8988T (cell line): ENCODE data around the gene LRRC75A.
"Not testable (repeated sequence)": the region's sequence is repeated elsewhere in the genome, so short reads cannot be mapped to it uniquely, and the experiment has no call there.

ENCODE experiments used
- DNase-seq: peaks from one replicate; pipeline ENCODE4 v3.0.0; 2011

The LRRC75A gene

DNA sequence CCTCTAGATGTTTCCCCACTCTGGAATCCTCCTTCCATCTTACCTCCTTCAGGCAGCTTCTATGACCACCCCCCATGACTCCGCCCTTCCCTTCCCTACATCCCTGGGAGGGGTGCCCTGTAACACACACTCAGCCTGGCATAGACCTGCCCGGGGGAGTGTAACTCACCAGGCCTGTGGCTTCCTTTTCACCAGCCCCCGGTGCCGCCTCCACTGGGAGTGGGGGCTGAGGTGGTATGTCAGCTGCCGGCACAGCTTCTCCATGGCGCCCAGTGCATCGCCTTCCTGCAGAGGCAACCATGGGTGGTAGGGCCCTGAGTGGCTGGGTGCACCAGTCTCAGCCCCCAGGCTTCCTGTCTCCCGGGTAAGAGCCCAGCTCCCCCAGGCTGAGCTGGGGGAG lies 44.3 kb downstream of the LRRC75A start:
- DNase-seq: no peak

- no peak for DNase-seq
Observed at GRCh38 chr17:16446338-16446983, 45.5 kb downstream of the LRRC75A start.

DNA sequence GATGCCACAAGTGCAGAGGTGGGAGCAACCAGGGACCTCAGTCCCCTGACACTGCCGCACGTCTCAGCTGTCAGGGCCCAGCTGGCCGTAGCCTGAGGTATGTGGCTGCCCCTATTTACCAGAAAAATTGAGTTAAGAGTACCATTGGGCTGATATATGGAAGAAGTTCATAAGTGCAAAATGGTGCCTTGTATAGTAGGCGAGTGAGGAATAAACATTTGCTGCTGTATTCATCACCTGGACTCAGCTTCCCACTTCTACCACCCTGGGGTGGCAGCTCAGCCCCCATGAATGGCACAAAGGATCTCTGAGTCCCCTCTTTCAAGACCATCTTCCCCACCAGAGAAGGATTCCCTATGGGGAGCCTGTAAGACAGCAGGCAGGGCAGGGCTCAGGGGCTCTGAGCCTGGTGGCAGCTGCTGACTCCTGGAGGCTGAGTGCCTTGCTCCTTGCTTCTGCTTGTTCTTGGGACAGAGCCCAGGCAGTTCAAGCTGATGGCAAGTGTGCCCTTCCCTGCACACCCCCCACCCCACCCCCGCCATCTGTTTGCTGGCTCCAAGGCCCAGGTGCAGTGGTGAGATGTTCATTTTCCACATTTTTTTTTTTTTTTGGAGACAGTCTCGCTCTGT lies 47.6 kb downstream of the LRRC75A start:
- DNase-seq: no peak

DNA sequence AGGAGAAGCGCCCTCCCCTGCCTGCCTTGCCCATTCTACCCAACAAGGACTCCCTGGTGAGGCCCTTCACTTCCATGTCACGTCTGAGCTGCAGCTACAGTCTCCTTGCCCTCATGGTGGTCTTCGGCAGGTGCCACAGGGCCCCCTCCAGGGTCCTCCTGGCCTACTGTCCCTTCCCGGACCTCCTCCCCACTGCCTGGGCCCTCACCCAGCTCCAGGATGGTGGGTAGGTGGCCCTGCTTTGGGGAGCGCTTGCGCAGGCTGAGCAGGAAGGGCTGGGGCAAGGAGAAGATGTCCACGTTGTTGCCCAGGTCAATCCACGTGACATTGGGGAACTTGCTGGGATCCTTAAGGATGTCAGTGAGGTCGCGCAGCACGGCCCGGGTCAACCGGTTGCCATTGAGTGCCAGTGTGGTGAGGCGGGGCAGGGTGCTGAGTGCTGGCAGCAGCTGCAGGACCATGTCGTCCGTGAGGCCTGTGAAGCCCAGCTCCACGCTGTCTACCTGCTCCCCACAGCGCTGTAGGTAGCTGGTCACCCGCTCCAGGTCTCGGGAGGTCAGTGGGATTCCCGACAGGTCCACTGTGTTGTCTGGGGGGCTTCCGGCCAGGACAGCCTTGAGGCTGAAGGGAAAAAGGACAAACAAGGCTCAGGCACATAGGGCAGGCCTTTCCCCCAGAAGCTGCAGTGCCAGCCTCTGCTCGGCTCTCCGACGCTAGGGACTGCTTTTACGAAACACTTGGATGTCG lies 48.3 kb downstream of the LRRC75A start:
- DNase-seq: no peak

GRCh38 chr17:16442594-16443510 lies 49.1 kb downstream of the LRRC75A start:
- no peak for DNase-seq

GRCh38 chr17:16442141-16442540 lies 49.9 kb downstream of the LRRC75A start:
- DNase-seq: no peak

DNA sequence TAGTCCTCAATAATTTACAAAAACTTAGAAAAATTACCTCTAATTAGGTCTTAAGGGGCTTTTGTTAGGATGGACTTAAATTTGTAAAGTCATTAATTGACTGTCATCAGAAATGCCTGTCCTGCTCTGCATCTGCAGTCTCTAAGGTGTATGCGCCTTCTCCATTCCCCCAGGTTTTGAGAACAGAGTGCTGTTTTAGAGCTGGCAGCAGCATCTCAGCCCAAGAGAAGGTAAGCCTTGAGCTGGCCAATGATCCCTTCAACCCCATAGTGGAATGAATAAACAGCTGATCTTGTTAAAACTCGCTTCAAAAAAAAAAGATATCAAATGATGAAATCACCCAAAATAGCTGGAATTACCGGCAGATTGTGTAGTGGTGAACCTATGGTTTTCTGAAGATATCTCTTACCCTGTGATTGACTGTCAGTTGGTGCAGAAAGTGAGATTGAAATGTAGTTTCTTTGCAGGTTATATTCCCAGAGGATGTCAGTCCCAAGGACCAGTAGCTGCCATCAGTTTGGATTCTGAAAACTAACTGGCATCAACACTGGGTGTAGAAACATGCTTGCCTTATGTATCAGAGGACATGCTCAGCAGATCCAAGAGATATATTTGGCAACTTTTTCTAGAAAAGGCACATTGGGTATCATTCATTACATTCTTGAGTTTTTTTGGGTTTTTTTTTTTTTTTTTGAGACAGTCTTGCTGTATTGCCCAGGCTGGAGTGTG lies 50.9 kb downstream of the LRRC75A start:
- no peak for DNase-seq

- DNase-seq: not testable (repeated sequence)
Observed at GRCh38 chr17:16440354-16440753, 51.6 kb downstream of the LRRC75A start.

GRCh38 chr17:16439811-16440351 lies 52.1 kb downstream of the LRRC75A start:
- no peak for DNase-seq

- DNase-seq: no peak
Observed at GRCh38 chr17:16439303-16439791, 52.6 kb downstream of the LRRC75A start.

DNA sequence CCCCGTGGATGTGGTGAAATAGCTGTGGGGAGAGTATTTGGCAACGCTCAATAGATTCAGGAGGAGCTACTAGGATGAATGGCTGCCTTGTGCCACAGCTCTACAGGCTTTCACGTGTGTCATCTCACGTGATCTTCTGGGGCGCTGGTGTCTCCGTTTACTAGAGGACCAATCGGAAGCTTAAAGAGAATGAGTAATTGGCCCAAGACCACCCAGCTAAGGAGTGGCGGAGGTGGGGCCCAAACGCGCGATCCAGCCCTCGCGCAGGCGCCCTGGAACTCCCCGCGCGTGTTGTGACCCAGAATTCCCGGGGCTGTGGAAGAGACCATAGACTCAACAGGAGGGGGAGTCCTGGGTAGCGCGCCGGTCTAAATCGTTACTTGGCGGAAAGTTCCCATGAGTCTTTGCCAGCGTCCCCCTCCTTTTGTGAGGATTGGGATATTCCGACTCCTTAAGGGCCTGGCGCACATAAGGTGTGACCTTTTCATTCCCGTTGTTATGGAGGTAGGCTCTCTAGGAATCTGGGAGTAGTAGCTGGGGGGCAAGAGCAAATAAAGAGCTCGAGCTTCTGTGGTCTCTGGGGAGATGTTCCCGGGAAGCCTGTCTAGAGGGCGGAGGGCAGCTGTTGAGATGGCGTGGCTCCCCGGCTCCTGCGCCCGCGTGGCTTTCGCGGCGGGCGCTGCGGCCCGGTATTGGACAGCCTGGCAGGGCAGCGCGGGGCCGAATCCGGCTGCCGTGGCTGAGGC lies 53.3 kb downstream of the LRRC75A start:
- peak; percentile 94 for DNase-seq

GRCh38 chr17:16438173-16438556 lies 53.8 kb downstream of the LRRC75A start:
- no peak for DNase-seq

GRCh38 chr17:16437083-16437482 lies 54.9 kb downstream of the LRRC75A start:
- DNase-seq: no peak

- no peak for DNase-seq
Observed at GRCh38 chr17:16435925-16436886, 55.8 kb downstream of the LRRC75A start.

- DNase-seq: no peak
Observed at GRCh38 chr17:16434662-16435061, 57.3 kb downstream of the LRRC75A start.

DNA sequence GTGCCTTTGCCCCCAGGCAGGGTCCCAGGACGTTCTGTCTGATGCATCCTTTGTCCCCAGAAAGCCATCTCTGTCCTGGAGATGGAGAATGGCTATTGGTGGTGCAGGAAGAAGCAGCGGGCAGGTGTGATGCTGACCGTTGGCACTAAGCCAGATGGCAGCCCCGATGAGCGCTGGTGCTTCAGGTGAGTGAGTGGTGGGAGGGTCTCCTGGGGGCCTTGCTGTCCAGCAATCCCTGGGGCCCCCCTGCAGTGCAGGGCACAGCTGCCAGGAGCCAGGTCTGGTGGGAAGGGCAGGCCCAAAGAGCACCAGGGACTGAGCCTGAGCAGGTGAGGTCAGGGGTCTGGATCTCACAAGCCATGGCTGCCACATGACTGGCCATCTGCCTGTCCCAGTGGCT lies 58.5 kb downstream of the LRRC75A start:
- no peak for DNase-seq

GRCh38 chr17:16432017-16432416 lies 60.0 kb downstream of the LRRC75A start:
- DNase-seq: no peak

GRCh38 chr17:16430650-16431049 lies 61.3 kb downstream of the LRRC75A start:
- DNase-seq: no peak

GRCh38 chr17:16429083-16429482 lies 62.9 kb downstream of the LRRC75A start:
- DNase-seq: no peak
